GM21576 (cell line): ENCODE measurements around the gene CYBRD1.

Experiments
- ATAC-seq: cut with Tn5 transposase; IDR thresholded peaks from one replicate; pipeline ENCODE4 v1.9.1; 2021; ENCODE audit warnings: mild to moderate bottlenecking, moderate library complexity; ENCODE audit not compliant: unreplicated experiment

The CYBRD1 gene

GRCh38 chr2:171551836-171552235 lies 29.6 kb downstream of the CYBRD1 start:
- ATAC-seq, result no peak

GRCh38 chr2:171553236-171553635 lies 31.0 kb downstream of the CYBRD1 start:
- no peak for ATAC-seq

- no peak for ATAC-seq
Measured at GRCh38 chr2:171553858-171554257, 31.6 kb downstream of the CYBRD1 start.

GRCh38 chr2:171554991-171555615 lies 32.8 kb downstream of the CYBRD1 start:
- no peak for ATAC-seq

GRCh38 chr2:171557363-171557762 lies 35.1 kb downstream of the CYBRD1 start:
- no peak for ATAC-seq

GRCh38 chr2:171563301-171563700 lies 41.0 kb downstream of the CYBRD1 start:
- no peak for ATAC-seq

- ATAC-seq, result no peak
Measured at GRCh38 chr2:171564463-171564862, 42.2 kb downstream of the CYBRD1 start.

GRCh38 chr2:171566057-171566456 lies 43.8 kb downstream of the CYBRD1 start:
- no peak for ATAC-seq

GRCh38 chr2:171566753-171567152 lies 44.5 kb downstream of the CYBRD1 start:
- ATAC-seq, result no peak

GRCh38 chr2:171568089-171568488 lies 45.8 kb downstream of the CYBRD1 start:
- no peak for ATAC-seq

GRCh38 chr2:171571721-171572120 lies 49.4 kb downstream of the CYBRD1 start:
- ATAC-seq, result no peak

- ATAC-seq, result peak; percentile 92
Measured at GRCh38 chr2:171574149-171574795, 52.0 kb downstream of the CYBRD1 start.

GRCh38 chr2:171575606-171576005 lies 53.3 kb downstream of the CYBRD1 start:
- no peak for ATAC-seq

GRCh38 chr2:171578127-171578803 lies 56.0 kb downstream of the CYBRD1 start:
- no peak for ATAC-seq

GRCh38 chr2:171579481-171579880 lies 57.2 kb downstream of the CYBRD1 start:
- no peak for ATAC-seq

- no peak for ATAC-seq
Measured at GRCh38 chr2:171583566-171583965, 61.3 kb downstream of the CYBRD1 start.

- no peak for ATAC-seq
Measured at GRCh38 chr2:171584001-171584400, 61.7 kb downstream of the CYBRD1 start.

GRCh38 chr2:171587132-171587531 lies 64.9 kb downstream of the CYBRD1 start:
- ATAC-seq, result no peak

- ATAC-seq, result no peak
Measured at GRCh38 chr2:171587567-171587966, 65.3 kb downstream of the CYBRD1 start.

GRCh38 chr2:171590116-171590515 lies 67.8 kb downstream of the CYBRD1 start:
- no peak for ATAC-seq

- ATAC-seq, result no peak
Measured at GRCh38 chr2:171592036-171592555, 69.8 kb downstream of the CYBRD1 start.

GRCh38 chr2:171595456-171595855 lies 73.2 kb downstream of the CYBRD1 start:
- ATAC-seq, result no peak
